Coronary artery (tissue), 2 donors: Measurements from ENCODE around the gene UPK1A.

Experiments used
- DNase-seq: peaks from one replicate; pipeline ENCODE4 v3.0.0-alpha.2; 2017; ENCODE audit warnings: low spot score
- H3K27ac ChIP-seq, 2 donors: fragments of 200-600 bp; sonication (generic); one replicate each; pipeline ENCODE4 v1.5.1; 2016 to 2019
- H3K4me3 ChIP-seq: fragments of 200-600 bp; sonication (generic); 2 replicates; pipeline ENCODE4 v1.5.1; 2016; ENCODE audit warnings: mild to moderate bottlenecking, moderate library complexity
- CTCF ChIP-seq: fragments of 200-600 bp; sonication (generic); IDR thresholded peaks from one replicate; pipeline ENCODE4 v1.5.1; 2019; ENCODE audit warnings: antibody characterized with exemption

UPK1A gene

GRCh38 chr19:35704218-35704617, 37.9 kb downstream of the UPK1A start, which contains the start of gene ZBTB32:
Gene ZBTB32, plus strand, starts transcription at chr19:35704558. Its CDS starts 10,069 bp downstream, at chr19:35714627.
- Histone ChIP-seq H3K4me3 (no peak within 1 kb of the TSS), H3K27ac (no peak within 1 kb of the TSS)
- DNase-seq: no peak
- no peak for TF ChIP-seq CTCF

- no peak for DNase-seq
- no peak for TF ChIP-seq CTCF
- Histone ChIP-seq H3K4me3 (no peak overlapping the region), H3K27ac (no peak overlapping the region)
Observed at GRCh38 chr19:35708391-35708790, 42.1 kb downstream of the UPK1A start.

GRCh38 chr19:35710784-35711723, 44.7 kb downstream of the UPK1A start:
- DNase-seq: no peak
- no peak for TF ChIP-seq CTCF

DNA sequence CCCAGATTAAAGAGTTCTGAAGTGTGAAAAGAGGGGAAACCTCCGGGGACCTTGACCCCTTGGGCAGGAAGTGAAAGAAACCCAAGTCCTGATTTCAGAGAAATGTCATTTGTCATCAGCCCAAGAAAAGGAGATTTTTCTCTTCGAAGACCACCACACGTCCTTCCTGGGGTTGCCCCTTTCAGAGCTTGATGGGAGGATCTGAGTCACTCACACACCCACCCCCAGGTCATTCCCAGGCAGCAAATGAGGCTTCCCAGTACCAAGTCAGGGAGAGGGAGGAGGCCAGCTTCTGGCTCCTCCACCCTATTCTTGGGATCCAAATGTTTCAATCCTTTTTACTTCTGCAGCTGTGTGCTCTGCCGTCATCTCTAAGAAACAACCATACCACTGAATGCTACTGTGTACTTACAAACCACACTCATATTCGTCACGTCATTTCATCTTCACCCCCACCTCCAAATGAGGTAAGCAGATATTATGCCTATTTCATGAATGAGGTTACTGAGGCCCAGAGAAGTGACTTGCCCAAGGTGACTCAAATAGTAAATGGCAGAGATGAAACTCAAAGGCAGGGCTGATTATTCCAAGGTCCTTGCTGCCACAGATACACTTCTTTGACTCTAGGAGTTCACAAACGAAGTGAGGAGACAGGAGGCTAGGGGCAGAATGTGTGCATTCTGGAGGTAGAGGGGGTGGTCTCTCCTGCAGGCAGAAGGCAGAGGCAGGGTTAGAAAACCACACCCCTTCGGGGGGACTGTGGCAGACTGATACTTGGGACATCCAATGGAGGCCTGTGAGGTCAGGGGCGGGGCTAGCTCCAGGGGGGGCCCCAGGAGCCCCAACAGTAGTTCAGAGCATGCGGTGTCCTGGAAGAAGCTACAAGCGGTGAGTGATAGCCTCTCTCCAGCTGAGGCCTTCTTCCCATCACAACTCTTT, 46.5 kb downstream of the UPK1A start:
- TF ChIP-seq CTCF: no peak
- DNase-seq: no peak
- H3K4me3 ChIP-seq: no peak overlapping the region
- H3K27ac ChIP-seq: no peak overlapping the region

More at GRCh38 chr19:35710784-35711723, 44.7 kb downstream of the UPK1A start:
- no peak overlapping the region for H3K27ac ChIP-seq
- no peak overlapping the region for H3K4me3 ChIP-seq

DNA sequence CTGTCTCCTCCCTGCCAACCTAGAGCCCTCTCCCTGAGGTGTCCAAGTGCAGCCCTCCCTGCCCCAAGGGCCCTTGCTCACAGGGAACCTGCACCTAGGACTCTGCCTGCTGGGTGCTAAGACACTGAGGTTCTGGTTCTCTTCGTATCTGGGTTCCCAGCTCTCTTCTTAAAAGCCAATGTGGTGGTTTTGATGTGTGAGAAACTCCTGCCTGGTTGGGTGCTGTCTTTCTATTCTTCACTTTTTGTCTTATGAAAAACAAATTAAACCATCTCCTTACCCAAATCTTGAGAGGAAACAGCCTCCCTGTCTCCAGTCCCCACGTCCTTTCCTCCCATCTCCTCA, 47.2 kb downstream of the UPK1A start:
- H3K27ac ChIP-seq: no peak overlapping the region
- TF ChIP-seq CTCF: no peak
- DNase-seq: no peak
- no peak overlapping the region for H3K4me3 ChIP-seq

DNA sequence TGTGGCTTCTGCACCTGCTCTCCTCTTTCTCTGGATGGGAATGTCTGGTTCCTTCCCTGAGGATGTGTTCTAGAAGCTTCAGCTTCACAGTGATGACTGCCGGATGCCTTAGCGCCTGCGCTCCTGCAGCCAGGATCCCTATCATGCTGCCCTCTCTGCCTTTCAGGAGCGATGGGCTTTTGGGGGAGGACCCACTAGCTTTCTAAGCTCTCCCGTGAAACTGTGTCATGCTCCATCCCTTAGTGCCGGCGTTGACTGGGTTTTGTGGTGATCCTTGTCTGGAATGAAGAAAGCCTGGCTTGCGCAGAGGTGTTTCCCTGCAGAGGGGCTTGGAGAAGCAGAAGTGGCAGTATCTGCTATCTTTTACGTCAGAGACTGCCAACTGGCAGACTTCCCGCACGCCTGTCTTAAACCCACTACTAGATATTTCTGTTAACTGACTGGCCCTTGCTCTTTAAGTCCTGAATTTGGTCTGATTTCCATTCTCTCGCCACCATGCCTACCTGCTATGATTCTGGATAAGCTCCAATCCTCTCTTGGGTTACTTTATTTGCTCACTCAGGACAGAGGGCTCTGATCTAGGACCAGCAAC, 47.7 kb downstream of the UPK1A start:
- Histone ChIP-seq H3K27ac (no peak overlapping the region), H3K4me3 (no peak overlapping the region)
- TF ChIP-seq CTCF: no peak
- no peak for DNase-seq
